ENCODE data around the gene FATE1.

- TF ChIP-seq POLR2A (IDR thresholded peaks at IDR 0.05) (no peak), CTCF (IDR thresholded peaks at IDR 0.05) (no peak), EP300 (IDR thresholded peaks at IDR 0.05) (no peak)
Measured at GRCh38 chrX:151679798-151680402, 35.9 kb upstream of the FATE1 start.

Data from upper lobe of left lung (tissue), 4 donors.